Articular chondrocyte of knee joint (primary cell): ENCODE results near the gene PYGO1. TPM values are rescaled to one million over a fixed set of nuclear protein-coding genes. Genes with fewer than 3 reads are reported as not detected.

Experiments used
- total RNA-seq: library from RNA; depleted of rRNA; stranded (reverse); fragments of >200 nt; gene quantifications from 2 replicates; pipeline ENCODE4 v1.2.3, GENCODE V29; 2012

Gene PYGO1, protein sequence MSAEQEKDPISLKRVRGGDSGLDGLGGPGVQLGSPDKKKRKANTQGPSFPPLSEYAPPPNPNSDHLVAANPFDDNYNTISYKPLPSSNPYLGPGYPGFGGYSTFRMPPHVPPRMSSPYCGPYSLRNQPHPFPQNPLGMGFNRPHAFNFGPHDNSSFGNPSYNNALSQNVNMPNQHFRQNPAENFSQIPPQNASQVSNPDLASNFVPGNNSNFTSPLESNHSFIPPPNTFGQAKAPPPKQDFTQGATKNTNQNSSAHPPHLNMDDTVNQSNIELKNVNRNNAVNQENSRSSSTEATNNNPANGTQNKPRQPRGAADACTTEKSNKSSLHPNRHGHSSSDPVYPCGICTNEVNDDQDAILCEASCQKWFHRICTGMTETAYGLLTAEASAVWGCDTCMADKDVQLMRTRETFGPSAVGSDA
- 20.4 and 20.5 TPM in 2 replicates for total RNA-seq

DNA sequence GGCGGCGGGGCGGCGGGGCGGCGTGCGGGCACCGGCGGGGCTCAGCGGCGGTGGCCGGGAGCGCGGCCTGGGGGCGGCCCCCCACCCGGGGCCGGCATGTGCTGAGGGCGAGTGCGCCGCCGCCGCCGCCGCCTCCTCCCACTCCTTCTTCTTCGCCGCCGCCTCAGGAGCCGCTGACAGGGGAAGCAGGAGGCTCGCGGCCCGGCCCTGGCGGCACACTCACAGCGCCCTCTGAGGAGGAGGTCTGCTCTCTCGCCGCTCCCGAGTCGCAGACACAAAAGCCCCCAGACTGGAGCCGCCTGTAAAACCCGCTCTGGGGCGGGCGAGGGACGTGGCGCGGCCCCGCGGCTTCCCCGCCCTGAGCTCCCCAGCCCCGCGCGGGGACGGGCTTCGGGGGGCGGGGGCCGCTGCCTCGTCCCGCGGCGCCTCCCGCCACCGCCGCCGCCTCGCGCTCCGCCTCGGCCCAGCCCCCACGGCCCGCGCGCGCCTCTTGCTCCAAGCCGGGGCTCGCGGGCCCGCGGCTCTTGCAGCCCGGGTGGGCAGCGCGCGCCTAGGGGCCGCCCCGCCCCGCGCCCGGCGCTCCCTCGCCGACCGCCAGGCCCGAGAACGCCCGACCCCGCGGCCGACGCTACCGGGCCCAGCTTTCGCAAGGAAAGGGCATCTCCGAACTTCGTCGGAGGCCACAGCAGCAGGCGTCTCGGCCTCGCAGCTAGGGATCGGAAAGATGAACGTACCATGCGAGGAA, at the start of gene PYGO1:
TSS of gene PYGO1 (minus strand) at position 276 of the 745 bp plus-strand sequence. CDS start 462 bp downstream, outside the sequence.

Other genes with a start within 250 kb of the PYGO1 start
- gene CCPG1, start 180.0 kb downstream of the PYGO1 start, total RNA-seq, result 237 and 265 TPM in 2 replicates
- gene PIERCE2, start 179.8 kb downstream of the PYGO1 start, total RNA-seq, result 3.8 and 4.6 TPM in 2 replicates
- 4.4 and 5.0 TPM in 2 replicates for gene DNAAF4, start 80.1 kb downstream of the PYGO1 start, total RNA-seq
- gene PRTG, start 154.8 kb upstream of the PYGO1 start, total RNA-seq, result 3.0 and 3.4 TPM in 2 replicates